Muscle layer of duodenum (tissue), 2 donors: ENCODE measurements around the gene LRP5.
"Not testable (repeated sequence)": the region's sequence is repeated elsewhere in the genome, so short reads cannot be mapped to it uniquely, and the experiment has no call there.

ENCODE experiments used
- H3K27ac ChIP-seq: one replicate; pipeline ENCODE4 v1.7.0; 2013; ENCODE audit warnings: mild to moderate bottlenecking, low read length
- H3K27me3 ChIP-seq: one replicate; pipeline ENCODE4 v1.7.0; 2013; ENCODE audit warnings: low read depth, mild to moderate bottlenecking, control low read depth, low read length
- H3K36me3 ChIP-seq, 2 donors: one replicate each; pipeline ENCODE4 v1.7.0; 2013; ENCODE audit warnings: low read length in 2 of 2, control low read depth in 1 of 2, mild to moderate bottlenecking in 1 of 2; ENCODE audit not compliant: insufficient read depth in 2 of 2, control insufficient read depth in 1 of 2
- H3K4me1 ChIP-seq, 2 donors: one replicate each; pipeline ENCODE4 v1.7.0; 2013; ENCODE audit warnings: low read length in 2 of 2, mild to moderate bottlenecking in 2 of 2, control low read depth in 1 of 2, moderate library complexity in 1 of 2; ENCODE audit not compliant: insufficient read depth in 2 of 2, control insufficient read depth in 1 of 2
- H3K4me3 ChIP-seq, 2 donors: one replicate each; pipeline ENCODE4 v1.7.0; 2013; ENCODE audit warnings: low read length in 2 of 2, low read depth in 1 of 2, mild to moderate bottlenecking in 1 of 2
- H3K9me3 ChIP-seq, 2 donors: one replicate each; pipeline ENCODE4 v1.7.0; 2013; ENCODE audit warnings: low read length in 2 of 2, control low read depth in 1 of 2, mild to moderate bottlenecking in 1 of 2; ENCODE audit not compliant: control insufficient read depth in 1 of 2
- donor health status: healthy.

The LRP5 gene

GRCh38 chr11:68390315-68390714, 77.9 kb downstream of the LRP5 start:
- Histone ChIP-seq H3K4me1 (no peaks in the 10 kb centered on the region), H3K9me3 (no peaks in the 10 kb centered on the region), H3K36me3 (peaks cover 3 to 33% of the 10 kb centered on the region in 2 donors), H3K27ac (no peak overlapping the region), H3K27me3 (no peaks in the 10 kb centered on the region), H3K4me3 (no peak overlapping the region)

- H3K9me3 ChIP-seq: no peaks in the 10 kb centered on the region
- H3K27me3 ChIP-seq: no peaks in the 10 kb centered on the region
- no peak overlapping the region for H3K27ac ChIP-seq
- peaks cover 0 to 2% of the 10 kb centered on the region in 2 donors for H3K4me1 ChIP-seq
- peaks cover 3 to 27% of the 10 kb centered on the region in 2 donors for H3K36me3 ChIP-seq
- H3K4me3 ChIP-seq: no peak overlapping the region
Measured at GRCh38 chr11:68392822-68393221, 80.4 kb downstream of the LRP5 start.

- peaks cover 3 to 19% of the 10 kb centered on the region in 2 donors for H3K4me1 ChIP-seq
- peaks cover 3 to 17% of the 10 kb centered on the region in 2 donors for H3K36me3 ChIP-seq
- H3K27ac ChIP-seq: no peak overlapping the region
- H3K4me3 ChIP-seq: no peak overlapping the region
- H3K9me3 ChIP-seq: no peaks in the 10 kb centered on the region
- no peaks in the 10 kb centered on the region for H3K27me3 ChIP-seq
Measured at GRCh38 chr11:68396516-68396915, 84.1 kb downstream of the LRP5 start.

GRCh38 chr11:68397256-68397655, 84.9 kb downstream of the LRP5 start:
- H3K36me3 ChIP-seq: peaks cover 3 to 17% of the 10 kb centered on the region in 2 donors
- H3K4me1 ChIP-seq: peaks cover 3 to 19% of the 10 kb centered on the region in 2 donors
- no peaks in the 10 kb centered on the region for H3K9me3 ChIP-seq
- H3K27me3 ChIP-seq: no peaks in the 10 kb centered on the region
- H3K4me3 ChIP-seq: no peak overlapping the region
- no peak overlapping the region for H3K27ac ChIP-seq

- H3K4me3 ChIP-seq: no peak overlapping the region
- H3K27ac ChIP-seq: peak overlapping the region; percentile 9
- H3K36me3 ChIP-seq: peaks cover 7 to 17% of the 10 kb centered on the region in 2 donors
- H3K4me1 ChIP-seq: peaks cover 3 to 19% of the 10 kb centered on the region in 2 donors
- no peaks in the 10 kb centered on the region for H3K9me3 ChIP-seq
- no peaks in the 10 kb centered on the region for H3K27me3 ChIP-seq
Measured at GRCh38 chr11:68398995-68399851, 86.8 kb downstream of the LRP5 start.

GRCh38 chr11:68399916-68400315, 87.5 kb downstream of the LRP5 start:
- H3K4me3 ChIP-seq: no peak overlapping the region
- peak overlapping the region; percentile 9 for H3K27ac ChIP-seq
- peaks cover 3 to 19% of the 10 kb centered on the region in 2 donors for H3K4me1 ChIP-seq
- H3K36me3 ChIP-seq: peaks cover 7 to 20% of the 10 kb centered on the region in 2 donors
- H3K27me3 ChIP-seq: no peaks in the 10 kb centered on the region
- no peaks in the 10 kb centered on the region for H3K9me3 ChIP-seq

- H3K9me3 ChIP-seq, H3K27me3 ChIP-seq, H3K4me3 ChIP-seq: not testable (repeated sequence)
- Histone ChIP-seq H3K36me3 (peaks cover 7 to 17% of the 10 kb centered on the region in 2 donors), H3K4me1 (peaks cover 3 to 19% of the 10 kb centered on the region in 2 donors), H3K27ac (peak overlapping the region; percentile 23)
Measured at GRCh38 chr11:68400584-68400983, 88.2 kb downstream of the LRP5 start.

- H3K36me3 ChIP-seq: peaks cover 11 to 20% of the 10 kb centered on the region in 2 donors
- peaks cover 3 to 19% of the 10 kb centered on the region in 2 donors for H3K4me1 ChIP-seq
- no peaks in the 10 kb centered on the region for H3K27me3 ChIP-seq
- no peak overlapping the region for H3K4me3 ChIP-seq
- no peak overlapping the region for H3K27ac ChIP-seq
- H3K9me3 ChIP-seq: no peaks in the 10 kb centered on the region
Measured at GRCh38 chr11:68401856-68402255, 89.5 kb downstream of the LRP5 start.

GRCh38 chr11:68402355-68403031, 90.1 kb downstream of the LRP5 start:
- H3K9me3 ChIP-seq: no peaks in the 10 kb centered on the region
- peaks cover 11 to 22% of the 10 kb centered on the region in 2 donors for H3K36me3 ChIP-seq
- peaks cover 3 to 19% of the 10 kb centered on the region in 2 donors for H3K4me1 ChIP-seq
- no peaks in the 10 kb centered on the region for H3K27me3 ChIP-seq
- H3K27ac ChIP-seq: no peak overlapping the region
- no peak overlapping the region for H3K4me3 ChIP-seq

GRCh38 chr11:68403424-68403823, 91.0 kb downstream of the LRP5 start:
- peaks cover 3 to 12% of the 10 kb centered on the region in 2 donors for H3K4me1 ChIP-seq
- no peaks in the 10 kb centered on the region for H3K27me3 ChIP-seq
- no peak overlapping the region for H3K4me3 ChIP-seq
- no peak overlapping the region for H3K27ac ChIP-seq
- peaks cover 11 to 22% of the 10 kb centered on the region in 2 donors for H3K36me3 ChIP-seq
- H3K9me3 ChIP-seq: no peaks in the 10 kb centered on the region

GRCh38 chr11:68403831-68404230, 91.4 kb downstream of the LRP5 start:
- no peaks in the 10 kb centered on the region for H3K27me3 ChIP-seq
- no peak overlapping the region for H3K27ac ChIP-seq
- H3K4me3 ChIP-seq: no peak overlapping the region
- peaks cover 3 to 12% of the 10 kb centered on the region in 2 donors for H3K4me1 ChIP-seq
- H3K9me3 ChIP-seq: no peaks in the 10 kb centered on the region
- peaks cover 11 to 22% of the 10 kb centered on the region in 2 donors for H3K36me3 ChIP-seq
